ENCODE results near the gene KIFAP3.
"Not testable (repeated sequence)": the region's sequence is repeated elsewhere in the genome, so short reads cannot be mapped to it uniquely, and the experiment has no call there.

The KIFAP3 gene

DNA sequence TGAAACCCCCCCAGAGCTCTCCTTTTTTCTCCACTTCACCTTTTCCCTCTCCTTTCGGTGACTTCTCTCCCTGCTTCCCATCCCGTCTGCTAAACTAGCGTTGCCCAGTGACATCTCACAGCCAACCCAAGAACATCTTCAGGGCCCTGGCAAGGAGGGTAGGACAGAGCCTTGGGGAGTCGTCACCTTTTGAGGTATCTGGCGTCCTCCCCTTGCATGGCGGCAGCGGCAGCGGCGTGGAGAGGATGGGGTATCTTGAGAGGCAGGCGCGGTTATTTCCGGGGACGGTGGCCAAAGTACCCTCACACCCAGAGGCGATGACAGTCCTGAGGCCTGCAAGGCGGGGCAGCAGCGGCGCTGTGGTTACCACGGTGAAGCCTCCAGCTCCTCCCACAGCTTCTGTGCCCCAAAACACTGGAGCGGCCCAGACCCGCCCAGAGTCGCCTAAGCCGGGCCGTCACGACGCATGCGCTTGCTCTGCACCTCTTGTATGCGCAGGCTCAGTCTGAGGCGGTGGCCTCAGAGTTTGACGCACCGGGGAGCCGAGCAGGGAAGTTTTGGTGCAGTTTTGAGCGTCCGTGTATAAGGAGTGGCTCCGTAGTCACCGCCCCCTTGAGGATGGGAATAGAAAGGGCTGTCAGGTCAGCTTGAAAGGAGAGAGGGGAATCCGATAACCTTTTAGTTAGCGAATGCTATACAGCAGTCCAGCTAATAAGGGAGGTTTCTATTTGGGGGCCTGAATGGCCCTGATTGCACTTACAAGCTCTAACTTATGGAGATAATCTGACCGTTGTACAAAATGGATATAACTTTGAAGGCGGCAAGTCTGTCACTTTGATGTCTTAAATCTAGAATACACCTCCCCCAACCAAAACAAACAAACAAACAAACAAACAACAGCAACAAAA is at the start of gene KIFAP3:
Gene KIFAP3 (minus strand): TSS at position 446 of the 908 bp plus-strand sequence. CDS start 228 bp downstream, at position 218.
- H3K27me3 Mint-ChIP-seq (ENCODE audit: low read depth, poor library complexity): no peaks in the 10 kb centered on the region
- peak within 1 kb of the TSS; percentile 92 for H3K4me3 Mint-ChIP-seq
- peaks cover 35% of the 10 kb centered on the region for H3K9me3 Mint-ChIP-seq
- TF ChIP-seq, protein P1, sequence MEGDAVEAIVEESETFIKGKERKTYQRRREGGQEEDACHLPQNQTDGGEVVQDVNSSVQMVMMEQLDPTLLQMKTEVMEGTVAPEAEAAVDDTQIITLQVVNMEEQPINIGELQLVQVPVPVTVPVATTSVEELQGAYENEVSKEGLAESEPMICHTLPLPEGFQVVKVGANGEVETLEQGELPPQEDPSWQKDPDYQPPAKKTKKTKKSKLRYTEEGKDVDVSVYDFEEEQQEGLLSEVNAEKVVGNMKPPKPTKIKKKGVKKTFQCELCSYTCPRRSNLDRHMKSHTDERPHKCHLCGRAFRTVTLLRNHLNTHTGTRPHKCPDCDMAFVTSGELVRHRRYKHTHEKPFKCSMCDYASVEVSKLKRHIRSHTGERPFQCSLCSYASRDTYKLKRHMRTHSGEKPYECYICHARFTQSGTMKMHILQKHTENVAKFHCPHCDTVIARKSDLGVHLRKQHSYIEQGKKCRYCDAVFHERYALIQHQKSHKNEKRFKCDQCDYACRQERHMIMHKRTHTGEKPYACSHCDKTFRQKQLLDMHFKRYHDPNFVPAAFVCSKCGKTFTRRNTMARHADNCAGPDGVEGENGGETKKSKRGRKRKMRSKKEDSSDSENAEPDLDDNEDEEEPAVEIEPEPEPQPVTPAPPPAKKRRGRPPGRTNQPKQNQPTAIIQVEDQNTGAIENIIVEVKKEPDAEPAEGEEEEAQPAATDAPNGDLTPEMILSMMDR (IDR thresholded peaks at IDR 0.05): peak; percentile 40
- H3K4me1 Mint-ChIP-seq: peaks cover 32% of the 10 kb centered on the region
- H3K27ac Mint-ChIP-seq: peak within 1 kb of the TSS; percentile 97
- peak; percentile 96 for DNase-seq
- H3K36me3 Mint-ChIP-seq (ENCODE audit: low read depth): peaks cover 12% of the 10 kb centered on the region

GRCh38 chr1:170122366-170122765 is 47.9 kb upstream of the KIFAP3 start:
- H3K27me3 Mint-ChIP-seq (ENCODE audit: low read depth, poor library complexity): no peaks in the 10 kb centered on the region
- DNase-seq: no peak
- H3K4me1 Mint-ChIP-seq: peaks cover 9% of the 10 kb centered on the region
- H3K27ac Mint-ChIP-seq: no peak overlapping the region
- TF ChIP-seq, protein P1 (IDR thresholded peaks at IDR 0.05): no peak
- peaks cover 3% of the 10 kb centered on the region for H3K9me3 Mint-ChIP-seq
- H3K4me3 Mint-ChIP-seq: no peak overlapping the region
- no peaks in the 10 kb centered on the region for H3K36me3 Mint-ChIP-seq (ENCODE audit: low read depth)

DNA sequence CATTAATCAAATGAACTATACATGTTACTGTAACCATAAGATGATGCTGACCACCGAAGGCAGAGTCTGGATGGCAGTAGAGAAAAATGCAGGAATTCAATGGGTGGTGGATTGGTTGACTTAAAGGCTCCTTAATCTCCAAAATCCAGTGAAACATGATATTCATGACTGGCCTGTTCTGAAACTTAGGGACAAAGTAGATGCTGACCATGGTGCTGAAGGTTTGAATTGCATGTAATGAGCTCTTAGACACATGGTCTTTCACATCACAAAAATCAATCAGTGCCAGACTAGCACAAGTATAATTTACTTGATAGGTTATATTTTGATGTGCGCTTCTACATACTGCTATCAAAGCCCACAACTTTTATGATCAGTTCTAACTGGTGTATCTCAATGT is 40.4 kb upstream of the KIFAP3 start:
- Mint-ChIP-seq H3K9me3 (peaks cover 34% of the 10 kb centered on the region), H3K4me1 (no peaks in the 10 kb centered on the region), H3K27ac (no peak overlapping the region), H3K36me3 (ENCODE audit: low read depth) (no peaks in the 10 kb centered on the region), H3K27me3 (ENCODE audit: low read depth, poor library complexity) (no peaks in the 10 kb centered on the region), H3K4me3 (no peak overlapping the region)
- TF ChIP-seq, protein P1 (IDR thresholded peaks at IDR 0.05): no peak
- peak; percentile 14 for DNase-seq

DNA sequence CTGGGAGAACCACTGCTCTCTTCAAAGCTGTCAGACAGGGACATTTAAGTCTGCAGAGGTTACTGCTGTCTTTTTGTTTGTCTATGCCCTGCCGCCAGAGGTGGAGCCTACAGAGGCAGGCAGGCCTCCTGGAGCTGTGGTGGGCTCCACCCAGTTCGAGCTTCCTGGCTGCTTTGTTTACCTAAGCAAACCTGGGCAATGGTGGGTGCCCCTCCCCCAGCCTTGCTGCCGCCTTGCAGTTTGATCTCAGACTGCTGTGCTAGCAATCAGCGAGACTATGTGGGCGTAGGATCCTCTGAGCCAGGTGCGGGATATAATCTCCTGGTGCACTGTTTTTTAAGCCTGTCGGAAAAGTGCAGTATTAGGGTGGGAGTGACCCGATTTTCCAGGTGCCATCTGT is 38.6 kb upstream of the KIFAP3 start:
- H3K4me3 Mint-ChIP-seq; DNase-seq; H3K27ac Mint-ChIP-seq; H3K4me1 Mint-ChIP-seq; H3K27me3 Mint-ChIP-seq (ENCODE audit: low read depth, poor library complexity); H3K36me3 Mint-ChIP-seq (ENCODE audit: low read depth): not testable (repeated sequence)
- peaks cover 41% of the 10 kb centered on the region for H3K9me3 Mint-ChIP-seq

GRCh38 chr1:170097449-170097948 is 23.0 kb upstream of the KIFAP3 start:
- Mint-ChIP-seq H3K4me1 (peaks cover 26% of the 10 kb centered on the region), H3K4me3 (no peak overlapping the region), H3K9me3 (peaks cover 26% of the 10 kb centered on the region), H3K36me3 (ENCODE audit: low read depth) (peaks cover 11% of the 10 kb centered on the region), H3K27ac (peak overlapping the region; percentile 70), H3K27me3 (ENCODE audit: low read depth, poor library complexity) (peaks cover 6% of the 10 kb centered on the region)
- no peak for DNase-seq
- TF ChIP-seq, protein P1 (IDR thresholded peaks at IDR 0.05): no peak

GRCh38 chr1:170096806-170097340 is 22.4 kb upstream of the KIFAP3 start:
- peaks cover 11% of the 10 kb centered on the region for H3K36me3 Mint-ChIP-seq (ENCODE audit: low read depth)
- peaks cover 30% of the 10 kb centered on the region for H3K9me3 Mint-ChIP-seq
- peaks cover 6% of the 10 kb centered on the region for H3K27me3 Mint-ChIP-seq (ENCODE audit: low read depth, poor library complexity)
- no peak for DNase-seq
- TF ChIP-seq, protein P1 (IDR thresholded peaks at IDR 0.05): no peak
- peaks cover 26% of the 10 kb centered on the region for H3K4me1 Mint-ChIP-seq
- peak overlapping the region; percentile 3 for H3K4me3 Mint-ChIP-seq
- no peak overlapping the region for H3K27ac Mint-ChIP-seq

Data from nephron progenitor cell (in vitro differentiated cells).